Fibroblast of lung (primary cell): ENCODE results near the gene LY6G6F. TPM values are rescaled to one million over a fixed set of nuclear protein-coding genes. Genes with fewer than 3 reads are reported as not detected.

Source experiments
- DNase-seq, 2 donors: peaks; one replicate each; pipeline versions ENCODE4 v3.0.0 to v3.0.0-alpha.2; 2010; ENCODE audit warnings: low read depth in 2 of 2
- H2AFZ ChIP-seq: 2 replicates; pipeline ENCODE4 v1.5.1; 2012; ENCODE audit warnings: low read length, control low read depth, inconsistent platforms
- H3K27ac ChIP-seq: 2 replicates; pipeline ENCODE4 v1.5.1; 2011; ENCODE audit warnings: low read length, control low read depth; ENCODE audit not compliant: insufficient read depth
- H3K27me3 ChIP-seq: 2 replicates; pipeline ENCODE4 v1.5.1; 2011; ENCODE audit warnings: mild to moderate bottlenecking, low read length; ENCODE audit not compliant: control insufficient read depth, insufficient read depth
- H3K36me3 ChIP-seq: 2 replicates; pipeline ENCODE4 v1.5.1; 2011; ENCODE audit warnings: low read length; ENCODE audit not compliant: control insufficient read depth, insufficient read depth
- H3K4me1 ChIP-seq: 2 replicates; pipeline ENCODE4 v1.5.1; 2011; ENCODE audit warnings: low read length; ENCODE audit not compliant: control insufficient read depth, insufficient read depth; ENCODE audit errors: extremely low read depth
- H3K4me2 ChIP-seq: 2 replicates; pipeline ENCODE4 v1.5.1; 2011; ENCODE audit warnings: low read length, control low read depth; ENCODE audit not compliant: insufficient read depth; ENCODE audit errors: extremely low read depth
- H3K4me3 ChIP-seq, 4 experiments: fragments of 200-600 bp in 1 of 4; sonication (generic) in 1 of 4; replicated peaks in 1 of 4; 2 replicates each; pipeline ENCODE4 v1.5.1; 2011 to 2016; ENCODE audit warnings: low read length in 4 of 4, low read depth in 3 of 4, mild to moderate bottlenecking in 3 of 4, control low read depth in 2 of 4, inconsistent platforms in 1 of 4, mixed read lengths in 1 of 4; ENCODE audit not compliant: insufficient read depth in 1 of 4; ENCODE audit errors: control extremely low read depth in 1 of 4
- H3K79me2 ChIP-seq: 2 replicates; pipeline ENCODE4 v1.5.1; 2012; ENCODE audit warnings: mild to moderate bottlenecking, low read length, inconsistent platforms; ENCODE audit not compliant: control insufficient read depth, insufficient read depth
- H3K9ac ChIP-seq: 2 replicates; pipeline ENCODE4 v1.5.1; 2011; ENCODE audit warnings: mild to moderate bottlenecking, low read length, control low read depth; ENCODE audit not compliant: insufficient read depth
- H3K9me3 ChIP-seq: 2 replicates; pipeline ENCODE4 v1.5.1; 2012; ENCODE audit warnings: low read depth, low read length; ENCODE audit not compliant: control insufficient read depth, insufficient read depth
- H4K20me1 ChIP-seq: 2 replicates; pipeline ENCODE4 v1.5.1; 2011; ENCODE audit warnings: low read length; ENCODE audit not compliant: control insufficient read depth, insufficient read depth; ENCODE audit errors: extremely low read depth
- EZH2 ChIP-seq: IDR thresholded peaks from 2 replicates; pipeline ENCODE4 v1.5.1; 2012; ENCODE audit warnings: low read length, control low read depth, mild to moderate bottlenecking; ENCODE audit errors: missing control alignments
- polyA plus RNA-seq, 2 donors: library from polyadenylated mRNA; depleted of rRNA in 1 of 2; stranded (reverse) in 1 of 2; unstranded in 1 of 2; fragments of >200 nt; gene quantifications; 2 replicates each; pipeline ENCODE4 v1.2.1, GENCODE V29; 2011 to 2012; ENCODE audit warnings: missing spikeins in 1 of 2
- total RNA-seq: library from RNA; depleted of rRNA; stranded (reverse); fragments of >200 nt; gene quantifications from 2 replicates; pipeline ENCODE4 v1.2.1, GENCODE V29; 2014
- TF ChIP-seq, protein P1 (sequence below), 2 donors: IDR thresholded peaks in 1 of 2; conservative IDR thresholded peaks in 1 of 2; 1 replicate in 1 of 2; 2 replicates in 1 of 2; pipeline ENCODE4 v1.5.1; 2011 to 2012; ENCODE audit warnings: low read length in 2 of 2, control low read depth in 1 of 2, inconsistent platforms in 1 of 2, low read depth in 1 of 2, mild to moderate bottlenecking in 1 of 2

The LY6G6F gene
- total and polyA plus RNA-seq, 2 donors (not counting 1 experiment from before 2014, with no cell fraction given), result not detected

GRCh38 chr6:31727034-31727716 lies 20.5 kb downstream of the LY6G6F start:
- no peak for DNase-seq
- H4K20me1 ChIP-seq, result no peaks in the 10 kb centered on the region
- no peaks in the 10 kb centered on the region for H3K9me3 ChIP-seq
- no peak for TF ChIP-seq EZH2
- TF ChIP-seq, protein P1, sequence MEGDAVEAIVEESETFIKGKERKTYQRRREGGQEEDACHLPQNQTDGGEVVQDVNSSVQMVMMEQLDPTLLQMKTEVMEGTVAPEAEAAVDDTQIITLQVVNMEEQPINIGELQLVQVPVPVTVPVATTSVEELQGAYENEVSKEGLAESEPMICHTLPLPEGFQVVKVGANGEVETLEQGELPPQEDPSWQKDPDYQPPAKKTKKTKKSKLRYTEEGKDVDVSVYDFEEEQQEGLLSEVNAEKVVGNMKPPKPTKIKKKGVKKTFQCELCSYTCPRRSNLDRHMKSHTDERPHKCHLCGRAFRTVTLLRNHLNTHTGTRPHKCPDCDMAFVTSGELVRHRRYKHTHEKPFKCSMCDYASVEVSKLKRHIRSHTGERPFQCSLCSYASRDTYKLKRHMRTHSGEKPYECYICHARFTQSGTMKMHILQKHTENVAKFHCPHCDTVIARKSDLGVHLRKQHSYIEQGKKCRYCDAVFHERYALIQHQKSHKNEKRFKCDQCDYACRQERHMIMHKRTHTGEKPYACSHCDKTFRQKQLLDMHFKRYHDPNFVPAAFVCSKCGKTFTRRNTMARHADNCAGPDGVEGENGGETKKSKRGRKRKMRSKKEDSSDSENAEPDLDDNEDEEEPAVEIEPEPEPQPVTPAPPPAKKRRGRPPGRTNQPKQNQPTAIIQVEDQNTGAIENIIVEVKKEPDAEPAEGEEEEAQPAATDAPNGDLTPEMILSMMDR (conservative IDR thresholded peaks at IDR 0.05 in 1 of 2, IDR thresholded peaks at IDR 0.05 in 1 of 2; ENCODE audit: low read depth in 1 of 2, low read length in 2 of 2), result no peak
- H3K27me3 ChIP-seq, result no peaks in the 10 kb centered on the region
- H3K27ac ChIP-seq, result no peak overlapping the region
- H3K9ac ChIP-seq, result no peak overlapping the region
- no peak overlapping the region for H3K4me2 ChIP-seq
- H3K79me2 ChIP-seq, result peaks cover 9% of the 10 kb centered on the region
- H3K4me1 ChIP-seq, result peaks cover 9% of the 10 kb centered on the region
- no peak overlapping the region for H3K4me3 ChIP-seq
- peaks cover 22% of the 10 kb centered on the region for H3K36me3 ChIP-seq
- no peak overlapping the region for H2AFZ ChIP-seq

GRCh38 chr6:31727717-31728671 lies 21.3 kb downstream of the LY6G6F start:
- DNase-seq, result no peak
- peak overlapping the region; percentile 99 for H3K4me2 ChIP-seq
- peak overlapping the region; percentile 61 for H3K9ac ChIP-seq
- H2AFZ ChIP-seq, result no peak overlapping the region
- H4K20me1 ChIP-seq, result no peaks in the 10 kb centered on the region
- peaks cover 11% of the 10 kb centered on the region for H3K4me1 ChIP-seq
- no peak overlapping the region for H3K27ac ChIP-seq
- peaks cover 11% of the 10 kb centered on the region for H3K79me2 ChIP-seq
- H3K36me3 ChIP-seq, result peaks cover 24% of the 10 kb centered on the region
- peak overlapping the region; percentile 68 to 96 (median 82) for H3K4me3 ChIP-seq
- H3K27me3 ChIP-seq, result no peaks in the 10 kb centered on the region
- H3K9me3 ChIP-seq, result no peaks in the 10 kb centered on the region
- no peak for TF ChIP-seq EZH2
- TF ChIP-seq, protein P1 (conservative IDR thresholded peaks at IDR 0.05 in 1 of 2, IDR thresholded peaks at IDR 0.05 in 1 of 2; ENCODE audit: low read depth in 1 of 2, low read length in 2 of 2), result no peak
